Measurements from ENCODE around the gene DMRTB1. TPM values are rescaled to one million over a fixed set of nuclear protein-coding genes. Genes with fewer than 3 reads are reported as not detected.

The DMRTB1 gene
- total RNA-seq, 1 donor from 2014 or later: not detected

- DNase-seq (ENCODE audit: low spot score): peak; percentile 77
Measured at GRCh38 chr1:53485478-53486394, 26.5 kb downstream of the DMRTB1 start.

- no peak for DNase-seq (ENCODE audit: low spot score)
Measured at GRCh38 chr1:53486395-53487026, 27.3 kb downstream of the DMRTB1 start.

- DNase-seq (ENCODE audit: low spot score): no peak
Measured at GRCh38 chr1:53490351-53490750, 31.2 kb downstream of the DMRTB1 start.

- DNase-seq (ENCODE audit: low spot score): no peak
Measured at GRCh38 chr1:53495633-53496345, 36.6 kb downstream of the DMRTB1 start.

GRCh38 chr1:53498555-53499131 lies 39.4 kb downstream of the DMRTB1 start:
- DNase-seq (ENCODE audit: low spot score): no peak

GRCh38 chr1:53499257-53500203 lies 40.3 kb downstream of the DMRTB1 start:
- no peak for DNase-seq (ENCODE audit: low spot score)

- DNase-seq (ENCODE audit: low spot score): no peak
Measured at GRCh38 chr1:53500204-53501064, 41.2 kb downstream of the DMRTB1 start.

GRCh38 chr1:53501065-53502005 lies 42.1 kb downstream of the DMRTB1 start:
- DNase-seq (ENCODE audit: low spot score): no peak

- DNase-seq (ENCODE audit: low spot score): no peak
Measured at GRCh38 chr1:53502641-53503432, 43.6 kb downstream of the DMRTB1 start.

- DNase-seq (ENCODE audit: low spot score): no peak
Measured at GRCh38 chr1:53503433-53504217, 44.4 kb downstream of the DMRTB1 start.

GRCh38 chr1:53504901-53505300 lies 45.7 kb downstream of the DMRTB1 start:
- no peak for DNase-seq (ENCODE audit: low spot score)

GRCh38 chr1:53505401-53505800 lies 46.2 kb downstream of the DMRTB1 start:
- no peak for DNase-seq (ENCODE audit: low spot score)

GRCh38 chr1:53505891-53506290 lies 46.7 kb downstream of the DMRTB1 start:
- no peak for DNase-seq (ENCODE audit: low spot score)

- no peak for DNase-seq (ENCODE audit: low spot score)
Measured at GRCh38 chr1:53506355-53507050, 47.3 kb downstream of the DMRTB1 start.

GRCh38 chr1:53507116-53507820 lies 48.1 kb downstream of the DMRTB1 start:
- DNase-seq (ENCODE audit: low spot score): no peak

Data from ureter (tissue), 1 donor.